NB4 (cell line): ENCODE measurements around the gene PPP1R11.

Experiments used
- POLR2A ChIP-seq: IDR thresholded peaks from 2 replicates; pipeline ENCODE4 v1.6.1; 2011; ENCODE audit warnings: mild to moderate bottlenecking; ENCODE audit not compliant: insufficient read length; ENCODE audit errors: extremely low read depth
- TF ChIP-seq, protein P1 (sequence below): IDR thresholded peaks from one replicate; pipeline ENCODE4 v1.5.1; 2012; ENCODE audit warnings: low read depth, low read length

- TF ChIP-seq, protein P1, sequence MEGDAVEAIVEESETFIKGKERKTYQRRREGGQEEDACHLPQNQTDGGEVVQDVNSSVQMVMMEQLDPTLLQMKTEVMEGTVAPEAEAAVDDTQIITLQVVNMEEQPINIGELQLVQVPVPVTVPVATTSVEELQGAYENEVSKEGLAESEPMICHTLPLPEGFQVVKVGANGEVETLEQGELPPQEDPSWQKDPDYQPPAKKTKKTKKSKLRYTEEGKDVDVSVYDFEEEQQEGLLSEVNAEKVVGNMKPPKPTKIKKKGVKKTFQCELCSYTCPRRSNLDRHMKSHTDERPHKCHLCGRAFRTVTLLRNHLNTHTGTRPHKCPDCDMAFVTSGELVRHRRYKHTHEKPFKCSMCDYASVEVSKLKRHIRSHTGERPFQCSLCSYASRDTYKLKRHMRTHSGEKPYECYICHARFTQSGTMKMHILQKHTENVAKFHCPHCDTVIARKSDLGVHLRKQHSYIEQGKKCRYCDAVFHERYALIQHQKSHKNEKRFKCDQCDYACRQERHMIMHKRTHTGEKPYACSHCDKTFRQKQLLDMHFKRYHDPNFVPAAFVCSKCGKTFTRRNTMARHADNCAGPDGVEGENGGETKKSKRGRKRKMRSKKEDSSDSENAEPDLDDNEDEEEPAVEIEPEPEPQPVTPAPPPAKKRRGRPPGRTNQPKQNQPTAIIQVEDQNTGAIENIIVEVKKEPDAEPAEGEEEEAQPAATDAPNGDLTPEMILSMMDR: peak; percentile 97
- TF ChIP-seq POLR2A: no peak
These were observed 36.2 kb downstream of the PPP1R11 start for GRCh38 chr6:30102970-30103871.
